GM18508 (cell line): ENCODE measurements around the gene SUSD3.

ENCODE experiments used
- ATAC-seq: cut with Tn5 transposase; IDR thresholded peaks from one replicate; pipeline ENCODE4 v1.9.1; 2021; ENCODE audit warnings: moderate number of reproducible peaks; ENCODE audit not compliant: insufficient read depth, unreplicated experiment

Gene SUSD3

GRCh38 chr9:93120846-93121315 is 62.4 kb downstream of the SUSD3 start:
- ATAC-seq, result no peak

GRCh38 chr9:93121316-93122241 is 63.1 kb downstream of the SUSD3 start:
- no peak for ATAC-seq

DNA sequence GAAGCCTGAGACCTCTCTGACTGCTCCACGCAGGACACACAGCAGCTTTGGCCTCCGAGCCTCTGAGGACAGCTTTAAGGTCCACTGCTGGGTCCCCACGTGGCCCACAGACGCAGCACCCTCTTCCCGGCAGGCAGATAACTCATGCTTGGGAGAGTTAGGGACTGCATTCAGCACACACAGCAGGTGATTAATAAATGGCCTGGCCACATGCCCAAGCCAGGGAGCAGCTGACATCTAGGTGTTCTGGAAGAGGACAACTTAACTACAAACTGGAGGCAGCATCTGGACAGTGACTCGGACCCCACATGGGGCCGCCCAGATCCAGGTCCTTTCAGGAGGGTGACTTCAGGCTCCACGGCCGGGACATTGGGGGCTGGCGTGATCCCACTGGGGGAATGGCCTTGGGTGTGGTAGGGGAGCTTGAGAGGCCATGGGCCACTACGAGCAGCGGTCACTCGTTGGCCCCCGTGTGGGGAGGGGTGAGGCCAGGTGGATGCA is 64.3 kb downstream of the SUSD3 start:
- ATAC-seq, result no peak

- no peak for ATAC-seq
These were observed 65.2 kb downstream of the SUSD3 start for GRCh38 chr9:93123561-93124283.

DNA sequence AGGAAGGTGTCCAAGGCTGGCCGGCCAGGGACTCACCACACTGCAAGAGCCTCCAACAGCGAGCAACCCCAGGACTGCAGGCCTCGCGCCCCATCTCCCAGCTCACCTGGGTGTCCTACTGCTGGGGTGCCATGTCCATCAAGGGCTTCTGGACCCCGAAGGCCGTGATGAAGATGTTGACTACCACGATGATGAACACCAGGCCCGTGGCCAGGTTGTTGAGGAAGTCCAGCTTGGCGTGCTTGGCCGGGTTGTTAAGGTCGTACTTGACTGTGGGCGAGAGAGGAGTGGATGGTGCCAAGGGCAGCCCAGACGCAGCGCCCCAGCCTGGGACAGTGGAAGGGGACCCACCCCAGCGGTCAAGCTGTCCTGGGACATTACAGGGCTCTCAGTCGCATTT is 66.3 kb downstream of the SUSD3 start:
- no peak for ATAC-seq

GRCh38 chr9:93125331-93125894 is 66.9 kb downstream of the SUSD3 start:
- no peak for ATAC-seq

DNA sequence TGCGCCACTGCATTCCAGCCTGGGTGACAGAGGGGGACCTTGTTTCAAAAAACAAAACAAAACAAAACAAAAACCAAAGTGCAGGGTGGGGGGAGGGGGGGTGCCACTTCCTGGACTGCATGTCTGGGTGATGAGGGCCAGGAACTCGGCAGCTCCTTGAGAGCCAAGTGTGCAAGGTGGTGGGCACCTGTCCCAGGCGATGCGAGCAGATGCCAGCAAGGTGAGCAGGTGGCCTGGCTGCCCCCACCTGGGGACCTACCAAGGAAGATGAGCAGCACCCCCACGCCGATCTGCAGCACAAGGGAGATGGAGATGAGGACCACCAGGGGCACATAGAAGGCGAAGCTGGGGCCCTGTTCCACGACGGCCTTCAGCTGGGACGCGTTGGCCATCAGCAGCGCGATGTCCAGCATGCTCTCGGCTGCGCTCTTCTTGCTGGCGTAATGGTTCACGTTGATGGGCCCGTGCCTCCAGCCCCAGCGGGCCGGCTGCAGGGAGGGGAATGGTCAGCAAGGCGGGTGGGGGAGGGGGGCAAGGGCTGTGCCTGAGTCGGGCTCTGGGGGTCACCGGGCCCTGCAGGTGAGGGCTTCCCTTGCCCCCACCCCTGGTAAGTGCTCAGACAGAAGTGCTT is 67.8 kb downstream of the SUSD3 start:
- no peak for ATAC-seq

DNA sequence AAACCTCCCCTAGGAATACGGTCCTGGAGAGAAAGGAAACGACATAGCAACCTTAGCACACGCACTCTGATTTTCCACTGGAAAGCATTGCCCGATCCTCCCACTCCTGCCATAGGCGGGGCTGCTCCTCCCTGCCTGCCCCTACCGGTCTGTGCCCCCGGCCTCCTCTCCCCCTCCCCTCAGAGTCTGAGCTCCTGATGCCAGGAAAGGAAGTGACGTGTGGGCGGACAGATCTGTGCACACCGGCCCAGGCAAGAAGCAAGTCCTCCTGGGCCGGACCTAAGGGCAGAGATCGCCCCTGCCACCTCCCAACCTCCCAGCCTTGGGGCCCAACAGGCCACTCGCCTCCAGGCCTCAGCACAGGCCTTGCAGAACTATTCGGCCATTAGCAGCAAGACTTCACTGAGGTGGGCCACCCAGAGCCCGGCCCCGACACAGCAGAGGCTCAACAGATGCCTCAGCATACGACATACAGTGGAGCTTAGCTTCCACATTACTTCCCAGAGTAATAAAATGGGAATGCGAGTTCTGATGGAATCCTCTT is 68.4 kb downstream of the SUSD3 start:
- ATAC-seq, result no peak

DNA sequence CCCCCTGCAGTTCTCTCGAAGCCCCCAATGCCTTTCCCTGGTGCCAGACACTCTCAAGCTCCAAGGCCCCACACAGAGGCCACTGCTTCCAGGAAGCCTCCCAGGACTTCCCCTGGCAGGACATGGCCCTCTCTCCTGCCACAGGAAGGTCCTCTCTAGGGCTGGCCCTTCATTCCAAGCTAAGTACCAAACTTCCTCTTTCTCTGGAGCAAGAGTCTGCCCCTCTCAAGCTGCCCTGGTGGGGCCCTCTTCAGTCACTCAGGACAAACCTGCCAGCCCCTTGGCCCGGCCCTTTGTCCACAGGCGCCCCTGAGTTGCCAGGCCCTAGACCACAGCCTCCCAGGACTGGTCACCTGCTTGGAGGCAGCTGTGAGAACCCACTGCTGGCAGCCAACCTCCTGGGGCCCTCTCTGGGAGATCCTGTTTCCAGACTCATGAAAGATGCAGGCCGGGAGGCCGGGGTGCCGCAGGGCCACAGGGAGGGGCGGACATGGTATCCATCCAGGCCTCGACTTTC is 69.0 kb downstream of the SUSD3 start:
- no peak for ATAC-seq

DNA sequence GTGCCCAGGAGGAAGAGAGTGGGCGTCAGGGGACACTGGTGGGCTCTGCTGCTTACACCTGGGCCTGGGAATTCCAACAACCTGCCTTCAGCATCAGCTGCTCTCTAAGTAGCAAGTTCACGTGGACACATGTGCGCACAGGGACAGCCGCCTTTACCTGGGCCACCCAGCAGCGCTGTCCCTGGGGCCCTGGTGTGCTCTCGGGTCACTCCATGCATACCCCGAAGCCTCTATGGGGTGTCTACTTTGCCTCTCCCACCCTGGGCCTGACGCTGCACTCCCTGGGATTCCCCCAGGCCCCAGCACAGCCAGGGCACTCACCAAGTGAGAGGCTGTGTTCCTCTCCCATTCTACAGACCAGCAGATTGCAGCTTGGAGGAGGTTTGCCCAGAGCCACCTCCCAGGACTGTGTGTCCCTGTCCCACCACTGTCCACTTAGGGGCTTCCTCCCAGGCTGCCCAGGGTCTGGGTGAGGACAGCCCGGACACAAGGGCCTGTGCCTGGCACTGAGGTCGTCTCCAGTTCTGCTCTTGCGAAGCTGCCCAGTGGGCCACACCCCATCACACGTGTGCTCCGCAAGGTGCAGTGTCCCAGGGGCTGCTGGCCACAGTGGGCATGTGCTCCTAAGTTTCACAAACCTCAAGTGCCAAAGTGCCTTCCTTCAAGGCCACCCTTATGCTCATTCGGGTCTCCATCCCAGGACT is 69.7 kb downstream of the SUSD3 start:
- ATAC-seq, result no peak

- ATAC-seq, result no peak
These were observed 70.3 kb downstream of the SUSD3 start for GRCh38 chr9:93128715-93129224.

DNA sequence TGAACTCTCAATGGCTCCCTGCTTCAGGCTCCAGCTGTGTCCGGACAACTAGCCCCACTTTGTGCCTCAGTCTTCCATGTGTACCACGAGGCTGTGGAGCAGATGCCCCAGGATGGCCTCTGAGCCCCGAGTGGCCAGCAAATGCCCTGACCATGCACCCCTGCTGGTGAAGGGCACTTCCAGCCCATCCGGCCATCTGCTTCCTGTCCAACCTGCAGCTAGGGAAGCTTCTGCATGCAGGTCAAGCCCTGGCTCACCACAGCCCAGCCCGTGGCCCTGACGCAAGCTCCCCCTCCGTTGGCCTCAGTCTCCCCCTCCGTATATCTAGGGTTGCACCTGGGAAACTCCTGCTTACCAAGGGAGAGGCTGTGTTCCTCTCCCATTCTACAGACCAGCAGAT is 70.8 kb downstream of the SUSD3 start:
- no peak for ATAC-seq

DNA sequence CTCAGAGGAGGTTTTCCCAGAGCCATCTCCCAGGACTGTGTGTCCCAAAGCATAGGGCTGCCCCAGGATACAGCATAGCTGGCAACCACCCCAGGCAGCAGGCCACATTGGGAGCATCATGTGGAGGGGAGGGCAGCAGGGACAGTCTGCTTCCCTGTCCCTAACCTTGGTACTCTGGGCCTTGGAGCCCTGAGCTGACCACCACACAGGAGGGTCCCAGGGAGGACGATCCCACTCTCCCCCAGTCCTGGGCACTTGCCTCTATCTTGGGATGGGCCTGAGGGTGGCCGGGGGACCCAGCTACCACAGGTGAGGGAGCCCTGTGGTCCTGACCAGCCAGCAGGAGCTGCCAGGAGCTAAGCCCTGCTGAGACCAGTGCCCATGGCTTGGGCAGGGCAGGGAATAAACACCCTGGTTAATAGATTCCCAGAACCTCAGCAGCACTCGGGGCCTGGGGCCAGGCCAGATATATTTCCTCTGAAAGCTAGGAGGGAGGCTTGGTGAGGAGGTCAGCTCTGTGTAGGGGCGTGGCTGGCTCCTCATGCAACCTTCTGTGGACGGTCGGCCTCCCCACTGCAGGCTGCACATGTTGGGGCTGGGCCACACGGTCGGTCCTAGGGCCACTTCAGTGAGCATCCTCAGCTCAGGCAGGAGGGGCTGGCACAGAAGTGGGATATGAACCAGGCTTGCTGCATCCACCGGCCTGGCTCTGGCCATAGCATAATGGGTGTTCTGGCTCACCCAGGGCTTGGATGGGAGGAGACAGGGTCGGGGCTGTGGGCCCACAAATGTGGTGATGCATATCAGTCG is 71.4 kb downstream of the SUSD3 start:
- no peak for ATAC-seq

- no peak for ATAC-seq
These were observed 72.5 kb downstream of the SUSD3 start for GRCh38 chr9:93130861-93131481.

- no peak for ATAC-seq
These were observed 73.2 kb downstream of the SUSD3 start for GRCh38 chr9:93131599-93132286.

- no peak for ATAC-seq
These were observed 73.9 kb downstream of the SUSD3 start for GRCh38 chr9:93132287-93132927.
